HG03460 (cell line): ENCODE results near the gene PPP4R4.
"Not testable (repeated sequence)": the region's sequence is repeated elsewhere in the genome, so short reads cannot be mapped to it uniquely, and the experiment has no call there.

Experiments
- ATAC-seq: cut with Tn5 transposase; IDR thresholded peaks from one replicate; pipeline ENCODE4 v1.9.1; 2021; ENCODE audit not compliant: unreplicated experiment

Gene PPP4R4

DNA sequence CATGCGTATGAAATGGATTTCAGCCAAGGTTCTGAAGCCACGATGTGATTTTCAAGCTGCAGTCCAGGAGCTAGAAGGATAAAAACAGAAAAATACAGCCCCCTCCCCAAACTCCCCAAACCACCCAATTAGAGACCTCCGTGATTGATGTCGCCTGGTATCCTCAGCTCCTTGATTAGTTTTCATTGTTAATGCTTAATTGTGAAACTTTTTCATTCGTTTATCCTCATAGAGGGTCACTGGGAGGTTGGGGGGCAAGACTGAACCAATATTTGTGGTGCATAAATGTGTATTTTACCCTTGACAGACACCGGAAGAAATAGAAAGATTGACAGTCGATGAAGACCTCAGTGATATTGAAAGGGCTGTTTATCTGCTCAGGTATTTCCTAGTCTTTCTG, 1.6 kb downstream of the PPP4R4 start:
- no peak for ATAC-seq

DNA sequence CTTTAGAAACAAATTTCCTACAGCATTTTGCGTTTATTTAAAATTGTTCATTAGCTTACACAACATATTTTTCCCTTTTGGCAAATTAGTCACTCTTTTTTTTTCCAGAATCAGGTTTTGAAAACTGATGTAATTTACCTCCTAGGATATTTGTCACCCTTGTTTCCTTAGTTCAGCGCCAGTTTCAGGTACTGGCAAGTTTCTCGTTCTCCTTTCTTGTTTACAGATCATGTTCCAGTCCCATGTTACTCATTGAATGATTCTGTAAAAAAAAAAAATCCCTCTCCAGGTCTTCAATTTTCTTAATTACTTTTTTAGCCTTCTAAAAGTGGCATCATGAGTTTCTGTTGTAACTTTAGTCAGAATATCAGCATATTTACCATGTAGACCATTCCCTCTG, 2.7 kb downstream of the PPP4R4 start:
- no peak for ATAC-seq

DNA sequence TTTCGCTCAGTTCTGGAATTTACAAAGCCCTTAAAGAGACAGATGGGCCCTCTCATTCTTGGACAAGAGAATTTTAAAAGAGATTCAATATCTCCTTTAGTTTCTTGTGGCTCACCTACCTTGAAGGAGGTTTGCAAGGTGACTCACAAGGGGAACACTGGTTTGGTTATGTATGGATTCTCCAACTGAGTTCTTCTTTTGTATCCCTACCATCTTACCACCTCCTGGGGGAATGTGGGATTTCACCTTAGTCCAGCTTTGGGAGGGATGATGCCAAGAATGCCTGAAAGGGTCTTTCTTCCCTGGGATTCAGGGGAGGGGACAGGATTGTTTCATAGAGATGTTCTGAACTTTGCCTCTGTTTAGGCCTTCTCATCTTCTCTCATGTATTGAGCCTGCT, 3.7 kb downstream of the PPP4R4 start:
- no peak for ATAC-seq

DNA sequence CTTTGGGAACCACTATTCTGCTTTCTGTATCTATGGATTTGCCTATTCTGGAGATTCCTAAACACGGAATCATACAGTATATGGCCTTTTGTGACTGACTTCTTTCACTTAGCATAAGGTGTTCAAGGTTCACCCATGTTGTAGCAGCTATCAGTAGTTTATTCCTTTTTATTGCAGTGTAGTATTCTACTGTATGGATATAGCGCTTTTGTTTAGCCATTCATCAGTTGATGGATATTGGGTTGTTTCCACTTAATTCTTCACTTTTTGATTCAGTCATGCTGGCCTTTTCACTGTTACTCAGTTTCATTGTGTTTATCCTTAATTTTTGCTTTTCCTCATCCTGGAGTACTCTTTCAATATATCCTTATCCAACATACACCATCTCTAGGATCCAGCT, 5.1 kb downstream of the PPP4R4 start:
- ATAC-seq = no peak

DNA sequence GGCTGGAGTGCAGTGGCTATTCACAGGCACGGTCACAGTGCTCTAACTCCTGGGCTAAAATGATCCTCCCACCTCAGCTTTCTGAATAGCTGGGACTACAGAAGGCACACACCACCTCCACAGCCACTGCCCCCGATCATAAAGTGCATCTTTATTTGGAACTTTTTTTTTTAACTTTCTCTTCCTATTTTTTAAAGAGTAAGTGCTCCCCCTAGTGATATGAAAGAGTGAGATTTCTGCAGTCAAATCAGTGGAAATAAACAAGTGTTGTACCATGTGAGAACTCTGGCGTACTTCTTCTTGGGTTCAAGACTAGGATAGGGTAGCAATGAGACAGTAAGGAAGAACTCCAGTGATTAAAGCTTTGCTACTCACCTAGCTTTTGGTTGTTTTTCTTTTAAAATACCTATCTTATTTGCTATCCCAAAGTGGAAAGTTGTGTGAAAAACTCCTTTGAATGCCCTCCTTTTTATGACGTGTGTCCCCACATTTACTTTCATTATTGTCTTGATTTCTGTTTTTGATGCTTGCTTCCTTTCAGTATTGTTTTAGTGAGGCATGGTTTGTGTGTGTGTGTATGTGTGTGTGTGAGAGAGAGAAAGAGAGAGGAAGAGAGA, 6.6 kb downstream of the PPP4R4 start:
- no peak for ATAC-seq

DNA sequence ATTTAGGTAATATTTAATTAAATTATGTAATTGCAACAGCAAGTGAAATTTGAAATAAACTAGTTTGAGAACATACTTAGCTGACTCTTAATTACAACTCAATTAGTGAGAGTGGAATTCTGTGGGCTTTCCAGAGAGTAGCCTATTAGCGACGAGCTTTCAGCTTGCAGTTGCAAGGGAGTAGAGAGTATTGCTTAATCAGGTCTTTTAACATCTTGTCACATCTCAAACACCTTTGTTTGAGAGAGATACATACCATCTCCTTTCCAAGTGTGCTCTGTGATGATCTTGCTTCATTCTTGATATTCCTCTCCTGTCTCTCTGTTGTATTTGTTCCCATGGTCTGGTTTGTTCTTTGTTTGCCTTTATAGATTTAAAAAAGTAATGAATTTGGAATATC, 7.7 kb downstream of the PPP4R4 start:
- no peak for ATAC-seq

DNA sequence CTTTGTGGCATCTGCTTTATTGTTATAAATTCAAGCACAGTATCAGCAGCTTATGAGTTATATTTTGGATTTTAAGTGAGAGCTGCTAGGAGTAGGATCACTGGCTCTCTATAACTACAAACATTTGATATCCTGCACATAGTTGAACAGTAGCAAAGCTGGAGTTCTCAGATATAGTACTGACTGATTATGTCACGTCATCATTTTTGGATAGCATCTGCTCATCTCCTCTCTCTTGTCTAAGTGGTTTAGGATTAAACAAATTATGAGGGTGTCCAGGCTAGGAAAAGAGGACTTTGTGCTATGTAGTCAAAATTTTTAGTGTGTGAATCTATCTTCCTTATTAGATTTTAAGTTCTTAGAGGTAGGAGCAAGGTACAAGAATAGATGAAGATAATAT, 18.4 kb downstream of the PPP4R4 start:
- ATAC-seq = no peak

DNA sequence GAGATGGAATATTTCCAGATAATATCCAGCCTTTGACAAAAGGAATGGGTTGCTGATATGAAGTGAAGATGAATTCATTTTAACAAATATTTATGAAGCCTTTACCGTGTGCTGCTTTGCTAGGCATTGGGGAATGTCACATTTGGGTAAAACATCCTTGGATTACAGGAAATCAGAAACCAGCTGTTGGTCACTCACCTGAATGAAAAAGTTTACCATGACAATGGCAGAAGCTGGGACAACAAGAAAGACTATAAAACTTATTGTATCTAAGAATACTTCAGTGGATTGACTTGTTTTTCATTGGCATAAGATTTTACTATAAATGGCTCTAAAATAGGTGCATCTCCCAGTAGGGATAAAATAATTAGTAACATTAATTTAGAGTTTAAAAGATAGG, 19.7 kb downstream of the PPP4R4 start:
- no peak for ATAC-seq

DNA sequence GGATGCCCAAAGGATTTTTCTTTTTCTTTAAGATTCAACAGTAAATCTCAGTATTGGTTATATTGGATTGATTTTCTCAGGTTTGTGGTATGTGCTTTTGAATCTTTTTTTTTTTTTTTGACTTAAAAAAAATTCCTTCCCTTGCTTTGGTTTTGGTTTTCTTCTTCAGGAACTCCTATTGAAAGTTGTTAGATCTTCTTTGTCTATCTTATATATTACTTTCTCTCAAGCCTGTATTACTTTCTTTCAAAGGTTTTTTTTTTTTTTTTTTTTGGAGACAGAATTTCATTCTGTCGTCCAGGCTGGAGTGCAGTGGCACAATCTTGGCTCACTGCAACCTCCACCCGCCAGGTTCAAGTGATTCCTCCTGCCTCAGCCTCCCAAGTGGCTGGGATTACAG, 21.9 kb downstream of the PPP4R4 start:
- ATAC-seq = no peak

DNA sequence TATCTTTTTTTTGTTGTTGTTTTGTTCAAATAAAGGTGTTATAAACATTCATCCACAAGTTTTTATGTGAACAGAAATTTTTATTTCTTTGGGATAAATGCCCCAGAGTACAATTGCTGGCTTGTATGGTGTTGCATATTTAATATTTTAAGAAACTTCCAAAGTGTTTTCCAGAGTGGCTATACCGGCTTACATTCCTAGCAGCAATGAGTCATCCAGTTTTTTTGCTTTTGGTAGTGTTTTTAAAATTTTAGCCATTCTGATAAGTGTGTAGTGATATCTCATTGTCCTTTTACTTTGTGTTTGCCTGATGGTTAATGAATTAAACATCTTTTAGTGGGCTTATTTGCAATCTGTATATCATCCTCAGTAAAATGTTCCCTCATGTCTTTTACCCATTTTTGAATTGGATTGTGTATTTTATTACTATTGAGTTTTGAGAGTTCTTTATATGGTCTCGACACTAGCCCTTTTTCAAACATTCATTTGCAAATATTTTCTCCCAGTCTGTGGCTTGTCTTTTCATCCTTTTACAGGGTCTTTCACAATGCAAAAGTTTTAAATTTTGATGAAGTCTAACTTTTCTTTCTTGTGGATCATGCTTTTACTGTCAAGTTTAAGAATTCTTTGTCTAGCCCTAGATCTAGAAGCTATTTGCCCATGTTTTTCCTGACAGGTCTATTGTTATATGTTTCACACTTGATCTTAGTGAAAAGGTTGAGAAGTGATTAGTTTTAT, 29.5 kb downstream of the PPP4R4 start:
- no peak for ATAC-seq

DNA sequence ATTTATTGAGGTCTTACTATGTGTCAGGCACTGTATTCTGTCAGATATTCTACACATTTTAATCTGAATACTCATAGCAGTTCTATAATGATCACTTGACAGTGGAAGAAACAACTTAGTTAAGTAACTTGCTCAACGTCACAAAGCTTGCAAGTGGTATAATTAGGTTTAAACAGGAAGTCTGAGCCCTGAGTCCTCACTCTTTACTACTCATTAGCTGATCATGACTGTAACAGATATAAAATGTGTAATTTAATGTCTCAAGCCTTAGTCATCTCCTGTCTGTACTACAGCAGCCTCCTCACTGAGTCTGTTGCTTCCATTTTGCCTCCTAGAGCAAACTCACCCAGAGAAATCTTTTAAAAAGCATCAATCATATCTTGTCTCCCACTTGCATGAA, 38.9 kb downstream of the PPP4R4 start:
- no peak for ATAC-seq

DNA sequence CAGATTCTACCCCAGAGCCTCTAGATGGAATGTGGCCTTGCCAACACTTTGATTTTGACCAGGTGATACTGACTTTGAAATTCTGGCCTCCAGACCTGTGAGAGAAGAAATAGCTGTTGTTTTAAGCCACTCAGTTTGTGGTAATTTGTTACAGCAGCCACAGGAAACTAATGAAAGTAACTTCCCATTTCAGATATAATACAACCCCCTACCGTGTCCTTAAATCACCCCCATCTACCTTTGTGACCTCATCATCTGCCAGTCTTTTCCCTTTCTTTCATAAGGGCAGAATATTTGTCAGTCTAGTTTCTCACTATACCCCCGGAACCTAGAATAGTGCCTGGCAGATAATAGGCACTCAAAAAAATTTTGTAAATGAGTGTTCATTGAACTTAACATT, 39.6 kb downstream of the PPP4R4 start:
- ATAC-seq = no peak

DNA sequence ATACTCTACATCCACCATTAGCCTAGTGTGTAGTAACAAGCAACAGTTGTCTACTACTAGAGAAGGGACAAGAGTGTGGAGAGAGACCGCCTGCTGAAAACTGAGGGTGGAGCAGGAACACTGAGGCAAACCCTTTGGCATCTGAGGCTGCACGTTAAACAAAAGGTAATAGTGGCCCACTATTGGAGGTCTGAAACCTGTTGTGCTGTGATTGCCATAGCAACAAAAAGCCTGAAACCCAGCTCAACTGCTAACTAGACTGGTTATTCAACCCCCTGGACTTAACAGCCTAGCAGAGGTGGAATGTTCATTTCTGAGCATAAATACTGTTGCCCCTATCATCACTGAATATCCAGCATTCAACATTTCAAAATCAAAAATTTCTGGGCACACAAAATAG, 43.0 kb downstream of the PPP4R4 start:
- ATAC-seq = no peak

DNA sequence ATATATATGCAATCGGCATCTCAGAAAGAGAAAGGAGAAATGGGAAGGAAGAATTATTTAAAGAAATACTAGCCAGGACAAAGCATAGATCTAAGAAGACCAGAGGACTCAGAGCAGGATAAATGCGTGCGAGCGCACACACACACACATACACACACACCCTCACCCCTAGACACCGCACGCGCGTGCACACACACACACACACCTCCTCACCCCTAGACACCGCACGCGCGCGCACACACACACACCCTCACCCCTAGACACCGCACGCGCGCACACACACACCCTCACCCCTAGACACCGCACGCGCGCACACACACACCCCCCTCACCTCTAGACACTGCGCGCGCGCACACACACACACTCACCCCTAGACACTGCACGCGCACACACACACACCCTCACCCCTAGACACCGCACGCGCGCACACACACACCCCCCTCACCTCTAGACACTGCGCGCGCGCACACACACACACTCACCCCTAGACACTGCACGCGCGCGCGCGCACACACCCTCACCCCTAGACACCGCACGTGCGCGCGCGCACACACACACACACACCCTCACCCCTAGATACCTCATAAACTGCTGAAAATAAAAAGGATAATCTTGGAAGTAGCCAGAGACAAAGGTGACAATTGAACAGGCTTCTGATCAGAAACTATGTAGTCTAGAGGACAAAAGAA, 44.2 kb downstream of the PPP4R4 start:
- not testable (repeated sequence) for ATAC-seq

DNA sequence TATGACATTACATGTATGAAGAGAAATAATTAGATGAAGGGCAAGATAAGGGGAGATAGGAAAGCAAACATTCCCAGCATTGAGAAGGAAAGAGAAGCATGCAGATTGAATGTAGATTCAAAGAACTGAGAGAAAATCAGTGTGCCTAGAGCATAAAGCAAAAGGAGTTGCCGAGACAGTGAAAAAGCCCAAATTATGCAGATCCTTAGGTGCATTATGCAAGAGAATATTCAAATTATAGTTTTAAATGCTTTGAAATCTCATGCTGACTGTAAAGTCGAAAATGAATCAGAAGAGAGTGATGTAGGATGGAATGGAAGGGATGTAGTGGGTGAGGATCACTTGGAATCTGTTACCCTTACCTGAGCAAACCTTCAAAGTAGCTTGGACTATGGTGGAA, 49.9 kb downstream of the PPP4R4 start:
- no peak for ATAC-seq

DNA sequence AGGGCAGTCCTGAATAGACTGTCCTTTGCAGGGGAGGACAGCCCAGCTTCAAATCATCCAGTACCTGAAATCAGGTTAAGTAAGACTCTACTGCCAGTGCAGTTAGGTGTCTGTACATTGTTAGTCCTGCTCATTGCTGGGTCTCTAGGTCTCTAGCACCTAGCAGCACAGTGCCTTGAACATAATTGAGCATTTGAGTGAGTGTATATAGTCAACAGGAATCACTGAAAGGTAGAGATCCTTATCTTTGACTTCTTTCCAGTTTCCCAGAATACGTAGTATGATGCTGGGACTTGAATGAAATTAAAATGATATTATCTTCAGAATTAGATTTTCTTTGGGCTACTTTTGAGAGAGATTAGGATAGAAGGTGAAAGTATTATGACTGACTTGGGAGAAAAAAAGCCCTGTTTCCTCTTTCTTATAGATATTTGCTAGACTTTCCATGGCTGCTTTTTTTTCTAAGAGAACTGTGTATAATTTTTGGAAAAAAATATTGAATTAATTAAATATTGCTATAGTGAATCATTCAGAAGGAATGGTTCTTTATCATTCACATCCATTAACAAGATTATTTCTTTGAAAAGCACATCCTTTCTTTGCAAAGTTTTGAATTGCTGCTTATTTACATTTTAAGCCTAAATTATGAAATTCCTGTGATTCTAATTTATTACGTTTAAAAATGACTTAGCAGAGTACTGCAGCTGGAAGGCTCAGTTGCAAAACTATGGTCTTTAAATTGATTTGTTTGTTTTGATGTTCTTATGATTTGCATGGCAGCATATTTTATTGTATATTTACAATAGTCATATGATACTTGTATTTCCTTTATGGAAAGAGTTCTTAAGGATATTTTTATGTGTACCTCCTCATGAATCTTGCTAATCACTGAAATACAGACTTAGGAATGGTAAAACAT, 51.6 kb downstream of the PPP4R4 start:
- no peak for ATAC-seq

DNA sequence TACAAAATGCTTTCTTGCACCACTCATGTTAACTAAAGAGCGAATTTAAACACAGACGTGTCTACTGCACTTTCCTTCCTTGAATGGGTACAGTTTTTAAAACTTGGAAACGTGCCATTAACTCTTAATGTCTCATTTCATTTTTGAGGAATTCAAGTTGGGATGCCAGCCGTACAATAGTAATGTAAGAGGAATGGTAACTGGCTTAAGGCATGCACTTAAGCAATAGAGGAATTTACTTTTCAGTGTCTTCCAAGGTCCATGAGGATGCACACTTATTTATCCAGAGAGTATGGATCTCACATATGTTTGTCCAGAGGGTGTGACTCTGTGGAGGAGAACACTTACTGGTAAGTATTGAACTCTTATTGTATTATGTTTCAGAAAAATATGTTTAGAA, 52.9 kb downstream of the PPP4R4 start:
- no peak for ATAC-seq

DNA sequence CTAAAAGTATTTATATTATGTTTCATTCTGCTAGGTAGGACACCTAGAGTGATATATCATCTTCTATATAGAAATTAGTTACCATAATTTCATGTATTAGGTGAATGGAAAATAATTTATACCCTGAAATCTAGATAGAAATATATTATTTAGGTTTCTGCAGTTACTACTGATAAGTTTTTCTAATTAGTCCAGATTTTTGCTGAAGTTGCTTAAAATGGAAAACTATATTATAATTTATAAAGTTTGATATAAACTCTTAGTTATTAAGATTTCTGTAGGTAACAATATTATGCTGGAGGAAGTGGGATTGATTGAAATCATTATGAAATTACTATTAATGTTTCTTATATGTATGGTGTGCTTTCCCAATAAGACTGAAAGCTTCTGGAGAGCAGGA, 62.9 kb downstream of the PPP4R4 start:
- ATAC-seq = no peak

DNA sequence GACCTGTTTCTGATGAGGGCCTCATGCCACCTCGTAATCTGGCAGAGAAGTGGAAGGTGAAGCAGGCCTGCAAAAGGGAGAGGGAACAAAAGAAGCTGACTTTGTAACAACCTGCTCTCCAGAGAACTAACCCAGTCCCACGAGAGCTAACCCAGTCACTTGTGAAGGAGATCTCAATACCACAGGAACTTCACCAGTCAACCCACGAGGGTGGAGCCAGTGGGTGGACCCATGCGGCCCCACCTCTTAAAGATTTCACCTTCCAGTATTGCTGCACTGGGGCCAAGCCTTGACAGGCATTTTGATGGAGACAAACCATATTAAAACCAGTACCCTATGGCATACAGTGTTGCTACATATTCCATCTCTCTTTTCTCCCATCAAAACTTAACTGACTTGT, 63.9 kb downstream of the PPP4R4 start:
- no peak for ATAC-seq

DNA sequence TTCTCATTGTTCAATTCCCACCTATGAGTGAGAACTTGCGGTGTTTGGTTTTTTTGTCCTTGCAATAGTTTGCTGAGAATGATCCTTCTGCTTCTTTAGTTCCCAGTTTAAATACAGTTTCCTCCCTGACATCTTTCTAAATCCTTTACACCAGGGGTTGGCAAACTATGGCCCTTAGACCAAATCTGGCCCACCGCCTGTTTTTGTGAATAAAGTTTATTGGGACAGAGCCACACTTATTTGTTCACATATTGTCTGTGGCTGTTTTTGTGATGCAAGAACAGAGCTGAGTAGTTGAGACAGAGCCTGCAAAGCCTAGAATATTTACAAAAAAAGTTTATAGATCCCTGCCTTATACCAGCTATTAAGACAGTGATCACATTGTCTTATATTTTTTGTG, 65.3 kb downstream of the PPP4R4 start:
- ATAC-seq = no peak

DNA sequence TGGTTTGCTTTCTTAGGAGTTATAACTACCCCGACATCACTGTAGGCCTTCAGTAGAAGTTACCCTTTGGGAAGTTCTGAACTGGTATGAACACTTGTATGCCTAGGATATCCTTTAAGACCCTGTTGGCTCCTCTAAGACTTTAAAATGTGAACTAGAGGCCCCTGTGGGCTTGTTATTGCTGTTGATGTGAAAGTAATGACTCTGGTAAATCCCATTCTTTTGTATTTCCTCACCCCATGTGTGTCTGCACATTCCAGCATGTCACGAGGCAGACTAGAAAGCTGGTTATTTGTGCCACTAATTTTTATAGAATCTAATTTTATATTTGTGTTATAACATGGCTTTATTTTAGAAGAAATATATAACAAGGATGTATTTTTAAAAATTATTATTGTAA, 70.1 kb downstream of the PPP4R4 start:
- ATAC-seq = no peak
